OCI-LY7 (cell line): Measurements from ENCODE around the gene IGF2BP2. TPM values are rescaled to one million over a fixed set of nuclear protein-coding genes. Genes with fewer than 3 reads are reported as not detected.

Experiments
- BruUV-seq: library from RNA; stranded (reverse); fragments of 400-500 nt; replicated peaks from 2 replicates; lab custom pipeline; 2021; lab: Mats Ljungman, UMichigan
- CTCF ChIA-PET: fragments of 300-600 bp; sonication (Branson Sonifier 250); formaldehyde crosslinking; loops from one replicate; lab custom pipeline; 2022; ENCODE audit warnings: antibody characterized with exemption; ENCODE audit not compliant: unreplicated experiment; lab: Charles Lee
- POLR2A ChIA-PET: fragments of 300-600 bp; sonication (Branson Sonifier 250); formaldehyde crosslinking; loops from one replicate; lab custom pipeline; 2022; ENCODE audit warnings: antibody characterized with exemption; lab: Charles Lee
- DNase-seq: peaks from one replicate; pipeline ENCODE4 v3.0.0-alpha.2; 2015; ENCODE audit warnings: low spot score
- H2AFZ ChIP-seq: fragments of 200-600 bp; sonication (generic), shearing (Covaris generic); 2 replicates; pipeline ENCODE4 v1.6.1; 2014; ENCODE audit warnings: mild to moderate bottlenecking, antibody characterized with exemption, low read length, moderate library complexity
- H3K27ac ChIP-seq: fragments of 200-600 bp; sonication (generic); 2 replicates; pipeline ENCODE4 v1.5.1; 2014; ENCODE audit warnings: mixed run types, low read depth, mild to moderate bottlenecking, moderate library complexity, low read length, inconsistent platforms; ENCODE audit not compliant: poor library complexity, severe bottlenecking
- H3K36me3 ChIP-seq: fragments of 200-600 bp; sonication (generic); 2 replicates; pipeline ENCODE4 v1.6.1; 2014; ENCODE audit warnings: mild to moderate bottlenecking, antibody characterized with exemption, low read length, moderate library complexity, mixed read lengths; ENCODE audit not compliant: insufficient read depth
- H3K4me1 ChIP-seq: fragments of 200-600 bp; sonication (generic); 2 replicates; pipeline ENCODE4 v1.5.1; 2014; ENCODE audit warnings: mild to moderate bottlenecking, low read length; ENCODE audit not compliant: insufficient read depth, poor library complexity, severe bottlenecking
- H3K4me2 ChIP-seq: fragments of 200-600 bp; sonication (generic); 2 replicates; pipeline ENCODE4 v1.6.1; 2014; ENCODE audit warnings: mild to moderate bottlenecking, low read length
- H3K4me3 ChIP-seq: fragments of 200-600 bp; sonication (generic); 2 replicates; pipeline ENCODE4 v1.5.1; 2014; ENCODE audit warnings: mild to moderate bottlenecking, low read depth, low read length; ENCODE audit not compliant: poor library complexity, severe bottlenecking
- H3K79me2 ChIP-seq: fragments of 200-600 bp; sonication (generic); 2 replicates; pipeline ENCODE4 v1.6.1; 2016; ENCODE audit warnings: low read depth, mild to moderate bottlenecking, low read length, moderate library complexity, mixed read lengths; ENCODE audit not compliant: insufficient read depth
- H3K9me2 ChIP-seq: fragments of 200-600 bp; sonication (generic); 2 replicates; pipeline ENCODE4 v1.6.1; 2016; ENCODE audit warnings: mild to moderate bottlenecking, low read length, mixed read lengths; ENCODE audit not compliant: insufficient read depth
- H3K9me3 ChIP-seq: fragments of 200-600 bp; sonication (generic); 2 replicates; pipeline ENCODE4 v1.6.1; 2014; ENCODE audit warnings: mild to moderate bottlenecking, mixed run types, low read length, mixed read lengths
- H4K20me1 ChIP-seq: fragments of 200-600 bp; sonication (generic); 2 replicates; pipeline ENCODE4 v1.6.1; 2014; ENCODE audit warnings: mild to moderate bottlenecking, antibody characterized with exemption, low read length, moderate library complexity, mixed read lengths; ENCODE audit not compliant: insufficient read depth
- EZH2phosphoT487 ChIP-seq: fragments of 200-600 bp; sonication (generic); IDR thresholded peaks from 2 replicates; pipeline ENCODE4 v1.6.1; 2018; ENCODE audit warnings: low read depth, borderline replicate concordance, mild to moderate bottlenecking, mixed run types, antibody characterized with exemption, low read length, moderate library complexity, mixed read lengths
- intact Hi-C: fragments of 100-400 bp; cut with micrococcal nuclease; formaldehyde crosslinking; loops from one replicate; pipeline ENCODE4 v1.10.0; 2022; ENCODE audit not compliant: unreplicated experiment
- total RNA-seq, 2 experiments: library from RNA; depleted of rRNA in 1 of 2; stranded (reverse); fragments of >200 nt in 1 of 2; shearing (Covaris generic) in 1 of 2; gene quantifications; 2 replicates each; pipeline ENCODE4 v1.2.3, GENCODE V29; 2014 to 2022
- TF ChIP-seq, protein P1 (sequence below): fragments of 200-600 bp; sonication (generic); conservative IDR thresholded peaks from 2 replicates; pipeline ENCODE4 v1.5.1; 2014; ENCODE audit warnings: mild to moderate bottlenecking, antibody characterized with exemption, low read length, moderate library complexity, mixed read lengths

The IGF2BP2 gene
- total RNA-seq, 2 experiments from 2014 or later: not detected

DNA sequence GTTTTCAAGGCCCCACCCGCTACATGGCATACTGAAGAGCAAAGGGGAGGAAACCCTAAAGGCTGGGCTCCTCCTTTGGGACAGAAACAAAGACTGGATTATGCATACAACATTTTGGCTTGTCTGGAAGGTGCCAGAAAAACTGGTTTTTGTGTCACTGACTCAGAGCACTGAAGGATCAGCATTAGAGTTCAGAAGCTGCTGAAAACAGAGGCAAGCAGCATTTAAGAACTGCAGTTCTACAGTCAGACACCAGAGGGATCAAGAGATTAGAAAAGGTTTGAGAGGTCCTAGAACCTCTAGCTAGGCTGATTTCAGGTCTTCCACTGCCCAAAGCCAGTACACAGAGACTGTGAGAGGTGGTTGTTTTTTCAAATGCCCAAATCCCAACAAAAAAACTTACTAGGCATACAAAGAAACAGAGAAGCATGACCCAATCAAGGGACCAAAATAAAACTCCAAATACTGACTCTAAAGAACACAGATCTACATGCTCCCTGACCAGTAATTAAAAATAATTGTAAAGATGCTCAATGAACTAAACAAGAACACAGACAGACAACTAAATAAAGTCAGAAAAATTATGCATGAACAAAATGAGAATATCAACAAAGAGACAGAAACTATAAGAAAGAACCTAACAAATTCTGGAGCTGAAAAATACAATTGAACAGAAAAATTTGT is 147.6 kb downstream of the IGF2BP2 start:
- no peaks in the 10 kb centered on the region for H3K79me2 ChIP-seq
- DNase-seq: peak; percentile 40
- no peak overlapping the region for H3K27ac ChIP-seq
- no peak overlapping the region for H3K4me2 ChIP-seq
- no TSS peak for BruUV-seq
- intact Hi-C loops: loop anchor here (5.0 kb wide), 1 partner anchor 90 kb away; no protein-coding TSS in a partner anchor
- no peaks in the 10 kb centered on the region for H3K36me3 ChIP-seq
- no peaks in the 10 kb centered on the region for H3K4me1 ChIP-seq
- H3K9me3 ChIP-seq: no peaks in the 10 kb centered on the region
- H3K4me3 ChIP-seq: no peak overlapping the region
- no peaks in the 10 kb centered on the region for H4K20me1 ChIP-seq
- H3K9me2 ChIP-seq: no peaks in the 10 kb centered on the region
- ChIA-PET CTCF (interaction anchor here (1.0 kb wide), 1 partner anchor 19 kb away, joined by 3 read pairs; no protein-coding TSS in a partner anchor), POLR2A (interaction anchor here (0.5 kb wide), 1 partner anchor 16 kb away, joined by 4 read pairs; no protein-coding TSS in a partner anchor)
- no peak for TF ChIP-seq EZH2phosphoT487
- TF ChIP-seq, protein P1, sequence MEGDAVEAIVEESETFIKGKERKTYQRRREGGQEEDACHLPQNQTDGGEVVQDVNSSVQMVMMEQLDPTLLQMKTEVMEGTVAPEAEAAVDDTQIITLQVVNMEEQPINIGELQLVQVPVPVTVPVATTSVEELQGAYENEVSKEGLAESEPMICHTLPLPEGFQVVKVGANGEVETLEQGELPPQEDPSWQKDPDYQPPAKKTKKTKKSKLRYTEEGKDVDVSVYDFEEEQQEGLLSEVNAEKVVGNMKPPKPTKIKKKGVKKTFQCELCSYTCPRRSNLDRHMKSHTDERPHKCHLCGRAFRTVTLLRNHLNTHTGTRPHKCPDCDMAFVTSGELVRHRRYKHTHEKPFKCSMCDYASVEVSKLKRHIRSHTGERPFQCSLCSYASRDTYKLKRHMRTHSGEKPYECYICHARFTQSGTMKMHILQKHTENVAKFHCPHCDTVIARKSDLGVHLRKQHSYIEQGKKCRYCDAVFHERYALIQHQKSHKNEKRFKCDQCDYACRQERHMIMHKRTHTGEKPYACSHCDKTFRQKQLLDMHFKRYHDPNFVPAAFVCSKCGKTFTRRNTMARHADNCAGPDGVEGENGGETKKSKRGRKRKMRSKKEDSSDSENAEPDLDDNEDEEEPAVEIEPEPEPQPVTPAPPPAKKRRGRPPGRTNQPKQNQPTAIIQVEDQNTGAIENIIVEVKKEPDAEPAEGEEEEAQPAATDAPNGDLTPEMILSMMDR: peak; percentile 76
- no peak overlapping the region for H2AFZ ChIP-seq

DNA sequence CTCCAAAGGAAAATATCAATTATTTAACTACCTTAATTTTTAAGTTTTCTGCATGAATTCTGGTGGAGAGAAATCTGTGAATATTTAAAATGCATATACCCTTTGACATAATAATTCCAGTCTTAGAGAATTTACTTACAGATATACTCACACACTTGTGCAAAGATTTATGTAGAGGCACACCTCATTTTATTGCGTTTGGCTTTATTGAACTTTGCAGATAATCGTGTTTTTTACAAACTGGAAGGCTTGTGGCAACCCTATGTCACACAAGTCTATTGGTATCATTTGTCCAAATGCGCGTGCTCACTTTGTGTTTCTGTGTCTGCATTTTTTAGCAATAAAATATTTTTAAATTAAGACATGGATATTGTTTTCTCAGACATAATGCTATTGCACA is 157.3 kb downstream of the IGF2BP2 start:
- Histone ChIP-seq H3K36me3 (no peaks in the 10 kb centered on the region), H2AFZ (no peak overlapping the region), H3K4me2 (no peak overlapping the region), H3K9me2 (no peaks in the 10 kb centered on the region), H3K27ac (no peak overlapping the region), H3K4me1 (no peaks in the 10 kb centered on the region), H3K9me3 (no peaks in the 10 kb centered on the region), H4K20me1 (no peaks in the 10 kb centered on the region), H3K4me3 (no peak overlapping the region), H3K79me2 (no peaks in the 10 kb centered on the region)
- POLR2A ChIA-PET: interaction anchor here (0.6 kb wide), 1 partner anchor 18 kb away, joined by 3 read pairs; no protein-coding TSS in a partner anchor
- TF ChIP-seq, protein P1: no peak
- no peak for TF ChIP-seq EZH2phosphoT487
- CTCF ChIA-PET: no interaction called here
- intact Hi-C loops: no loop called here
- DNase-seq: no peak
- no TSS peak for BruUV-seq

DNA sequence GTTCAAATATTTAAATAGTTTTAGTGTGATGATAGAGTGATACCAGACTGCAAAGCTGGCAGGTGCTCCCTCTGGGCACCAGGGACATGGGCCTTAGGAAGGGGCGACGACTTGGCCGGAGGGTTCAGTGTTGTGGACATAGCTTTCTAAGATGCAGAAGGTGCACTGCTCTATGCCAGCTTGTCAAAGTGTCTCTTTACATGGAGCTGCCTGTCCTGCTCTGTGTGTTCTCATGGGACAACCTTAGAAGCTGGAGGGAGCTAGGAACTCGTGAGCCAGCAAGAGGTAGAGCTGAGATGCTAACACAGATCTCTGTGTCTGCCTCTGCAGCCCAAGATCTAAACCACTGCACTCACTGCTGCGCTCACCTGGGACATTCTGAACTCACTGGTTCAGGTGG is 160.9 kb downstream of the IGF2BP2 start:
- Histone ChIP-seq H4K20me1 (no peaks in the 10 kb centered on the region), H3K4me1 (no peaks in the 10 kb centered on the region), H3K4me2 (no peak overlapping the region), H3K27ac (no peak overlapping the region), H3K9me2 (no peaks in the 10 kb centered on the region), H3K36me3 (no peaks in the 10 kb centered on the region), H3K4me3 (no peak overlapping the region), H2AFZ (no peak overlapping the region), H3K79me2 (no peaks in the 10 kb centered on the region), H3K9me3 (no peaks in the 10 kb centered on the region)
- POLR2A ChIA-PET: no interaction called here
- intact Hi-C loops: no loop called here
- CTCF ChIA-PET: no interaction called here
- no peak for DNase-seq
- no TSS peak for BruUV-seq
- no peak for TF ChIP-seq EZH2phosphoT487
